Thoracic aorta (tissue), 2 donors: ENCODE measurements around the gene SLC27A4. TPM values are rescaled to one million over a fixed set of nuclear protein-coding genes. Genes with fewer than 3 reads are reported as not detected.

Source experiments
- ATAC-seq: fragments of 150-250 bp; one replicate; pipeline ENCODE4 v1.8.0; 2017; ENCODE audit warnings: low read depth; ENCODE audit not compliant: insufficient number of reproducible peaks, low FRiP score
- DNase-seq: peaks from one replicate; pipeline ENCODE4 v3.0.0-alpha.2; 2020; ENCODE audit warnings: low spot score
- H3K27ac ChIP-seq, 2 donors: fragments of 200-600 bp; sonication (generic); 1 replicate in 1 of 2; 2 replicates in 1 of 2; pipeline ENCODE4 v1.5.1; 2016; ENCODE audit warnings: mild to moderate bottlenecking in 2 of 2, moderate library complexity in 2 of 2
- H3K27me3 ChIP-seq: fragments of 200-600 bp; sonication (generic); replicated peaks from 2 replicates; pipeline ENCODE4 v1.6.0; 2016; ENCODE audit warnings: mild to moderate bottlenecking; ENCODE audit not compliant: insufficient read depth
- H3K36me3 ChIP-seq: fragments of 200-600 bp; sonication (generic); one replicate; pipeline ENCODE4 v1.5.1; 2016
- H3K4me1 ChIP-seq, 2 donors: fragments of 200-600 bp; sonication (generic); 1 replicate in 1 of 2; 2 replicates in 1 of 2; pipeline versions ENCODE4 v1.5.1 to v1.6.0; 2016; ENCODE audit warnings: low read depth in 2 of 2, mild to moderate bottlenecking in 1 of 2; ENCODE audit not compliant: control insufficient read depth in 1 of 2
- H3K4me3 ChIP-seq: fragments of 200-600 bp; sonication (generic); 2 replicates; pipeline ENCODE4 v1.5.1; 2016; ENCODE audit warnings: mild to moderate bottlenecking
- H3K9me3 ChIP-seq: fragments of 200-600 bp; sonication (generic); 2 replicates; pipeline ENCODE4 v1.5.1; 2016
- total RNA-seq, 2 donors: library from RNA; depleted of rRNA; stranded (reverse); fragments of >200 nt; gene quantifications; one replicate each; pipeline versions ENCODE4 v1.1.0 to v1.2.3, GENCODE V29; 2016
- TF ChIP-seq, protein P1 (sequence below): fragments of 200-600 bp; sonication (generic); IDR thresholded peaks from one replicate; pipeline ENCODE4 v1.5.1; 2019; ENCODE audit warnings: antibody characterized with exemption

The SLC27A4 gene
- total RNA-seq, 2 donors from 2014 or later, result 20.9 to 36.8 TPM

DNA sequence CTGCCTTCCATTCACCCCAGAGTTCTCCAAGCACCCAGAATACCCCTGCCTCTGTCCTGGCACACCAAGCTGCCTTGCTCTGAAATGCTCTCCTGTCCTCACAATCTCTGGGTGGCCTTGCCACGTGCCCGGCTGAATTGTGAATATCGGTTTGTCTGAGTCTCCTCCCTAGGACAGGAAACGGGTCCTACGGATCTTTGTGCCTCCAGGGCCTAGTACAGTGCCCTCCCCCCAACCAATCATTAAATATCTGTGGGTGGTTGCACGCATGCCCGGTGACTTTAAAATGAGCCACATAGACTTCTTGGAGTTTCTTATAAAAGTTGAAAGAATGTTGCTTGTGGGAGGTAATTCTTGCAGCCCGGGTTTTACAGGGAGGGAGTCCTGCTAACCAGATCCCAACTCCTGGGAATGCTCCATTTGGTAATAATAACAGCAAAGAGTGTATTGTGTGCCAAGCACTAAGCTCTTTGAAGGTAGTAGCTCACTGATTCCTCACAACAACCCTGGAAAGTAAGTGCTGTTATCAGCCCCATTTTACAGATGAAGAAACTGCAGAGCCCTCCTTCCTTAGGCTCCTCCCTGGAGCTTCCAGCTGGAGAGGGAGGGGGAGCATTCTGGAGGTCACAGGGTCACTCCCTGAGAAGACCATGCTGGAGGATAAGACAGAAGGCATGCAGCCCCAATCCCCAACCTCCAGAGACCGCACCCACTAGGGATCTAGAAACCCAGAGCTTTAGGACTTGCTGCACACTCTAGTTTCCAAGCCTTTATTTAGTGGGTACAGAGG lies 54.2 kb downstream of the SLC27A4 start:
- H3K4me3 ChIP-seq, result no peak overlapping the region
- peaks cover 5% of the 10 kb centered on the region for H3K36me3 ChIP-seq
- no peaks in the 10 kb centered on the region for H3K27me3 ChIP-seq
- H3K9me3 ChIP-seq, result no peaks in the 10 kb centered on the region
- ATAC-seq, result no peak
- no peak overlapping the region for H3K27ac ChIP-seq
- no peak for DNase-seq
- TF ChIP-seq, protein P1, sequence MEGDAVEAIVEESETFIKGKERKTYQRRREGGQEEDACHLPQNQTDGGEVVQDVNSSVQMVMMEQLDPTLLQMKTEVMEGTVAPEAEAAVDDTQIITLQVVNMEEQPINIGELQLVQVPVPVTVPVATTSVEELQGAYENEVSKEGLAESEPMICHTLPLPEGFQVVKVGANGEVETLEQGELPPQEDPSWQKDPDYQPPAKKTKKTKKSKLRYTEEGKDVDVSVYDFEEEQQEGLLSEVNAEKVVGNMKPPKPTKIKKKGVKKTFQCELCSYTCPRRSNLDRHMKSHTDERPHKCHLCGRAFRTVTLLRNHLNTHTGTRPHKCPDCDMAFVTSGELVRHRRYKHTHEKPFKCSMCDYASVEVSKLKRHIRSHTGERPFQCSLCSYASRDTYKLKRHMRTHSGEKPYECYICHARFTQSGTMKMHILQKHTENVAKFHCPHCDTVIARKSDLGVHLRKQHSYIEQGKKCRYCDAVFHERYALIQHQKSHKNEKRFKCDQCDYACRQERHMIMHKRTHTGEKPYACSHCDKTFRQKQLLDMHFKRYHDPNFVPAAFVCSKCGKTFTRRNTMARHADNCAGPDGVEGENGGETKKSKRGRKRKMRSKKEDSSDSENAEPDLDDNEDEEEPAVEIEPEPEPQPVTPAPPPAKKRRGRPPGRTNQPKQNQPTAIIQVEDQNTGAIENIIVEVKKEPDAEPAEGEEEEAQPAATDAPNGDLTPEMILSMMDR, result no peak
- H3K4me1 ChIP-seq, result peaks cover 5 to 12% of the 10 kb centered on the region in 2 donors

DNA sequence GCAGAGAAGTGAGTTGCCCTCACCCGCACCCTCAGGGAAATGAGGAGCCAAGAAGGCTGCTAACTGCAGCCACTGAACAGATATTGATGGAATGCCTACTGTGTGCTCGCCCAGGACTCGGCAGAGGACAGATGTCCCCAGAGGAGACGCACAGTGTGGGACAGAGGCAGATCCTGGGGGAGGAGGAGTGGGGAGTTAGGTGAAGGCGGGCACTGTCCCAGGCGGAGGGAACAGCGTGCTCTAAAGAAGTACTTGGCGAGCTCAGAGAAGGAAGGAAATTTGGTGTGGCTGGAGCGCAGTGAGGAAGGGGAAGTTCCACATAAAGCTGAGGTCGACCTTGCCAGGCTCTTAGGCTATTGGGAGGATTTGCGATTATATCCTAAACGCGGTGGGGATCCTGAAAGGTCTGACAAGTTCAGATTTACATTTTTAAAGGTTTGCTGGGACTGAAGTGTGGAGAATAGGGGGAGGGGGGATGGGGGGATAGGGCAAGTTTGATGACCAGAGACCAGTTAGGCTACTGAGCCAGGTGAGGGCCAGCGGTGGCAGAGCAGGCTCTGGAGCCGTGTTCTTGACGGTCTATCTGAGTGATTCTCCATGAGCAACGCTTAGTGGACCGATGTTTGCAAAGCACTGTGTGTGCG lies 56.8 kb downstream of the SLC27A4 start:
- TF ChIP-seq, protein P1, result no peak
- DNase-seq (no peak), ATAC-seq (no peak)
- Histone ChIP-seq H3K4me1 (peaks cover 5 to 12% of the 10 kb centered on the region in 2 donors), H3K36me3 (peaks cover 3% of the 10 kb centered on the region), H3K27ac (no peak overlapping the region), H3K9me3 (no peaks in the 10 kb centered on the region), H3K27me3 (no peaks in the 10 kb centered on the region), H3K4me3 (peak overlapping the region; percentile 34)

DNA sequence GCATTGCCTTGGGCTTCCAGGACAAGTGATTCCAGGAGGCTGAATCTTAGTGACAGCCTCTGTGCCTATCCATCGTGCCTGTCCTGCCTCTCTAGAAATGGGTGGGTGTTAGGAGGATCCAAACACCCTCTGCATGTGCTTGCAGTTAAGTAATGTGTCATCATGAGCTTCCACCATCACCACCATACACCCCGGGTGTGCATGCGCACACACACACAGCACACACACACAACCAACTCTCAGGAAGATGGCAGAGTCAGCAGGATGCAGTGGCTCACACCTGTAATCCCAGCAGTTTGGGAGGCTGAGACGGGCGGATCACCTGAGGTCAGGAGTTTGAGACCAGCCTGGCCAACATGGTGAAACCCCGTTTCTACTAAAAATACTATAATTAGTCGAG lies 57.5 kb downstream of the SLC27A4 start:
- TF ChIP-seq, protein P1, result no peak
- Histone ChIP-seq H3K9me3 (no peaks in the 10 kb centered on the region), H3K27me3 (no peaks in the 10 kb centered on the region), H3K4me3 (no peak overlapping the region), H3K4me1 (peaks cover 5 to 12% of the 10 kb centered on the region in 2 donors), H3K27ac (no peak overlapping the region), H3K36me3 (no peaks in the 10 kb centered on the region)
- DNase-seq (no peak), ATAC-seq (no peak)

DNA sequence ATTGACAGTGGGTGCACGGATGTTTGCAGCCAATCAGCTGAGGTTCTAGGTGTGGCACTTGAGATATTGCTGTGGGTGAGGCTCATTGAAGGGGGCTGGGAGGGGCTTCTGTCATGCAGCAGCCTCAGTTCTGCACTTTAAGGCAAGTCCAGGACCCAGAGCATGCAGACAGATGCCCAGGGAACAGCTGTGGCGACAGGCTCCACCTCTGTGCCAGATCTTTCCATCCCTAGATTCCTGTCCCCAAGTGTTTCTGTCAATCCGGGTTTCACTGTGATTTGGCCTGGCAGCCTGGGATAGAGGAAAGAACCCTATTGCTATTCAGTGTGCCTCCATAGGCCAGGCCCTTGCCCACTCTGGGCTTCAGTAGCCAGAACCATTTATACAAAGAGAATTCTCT lies 59.5 kb downstream of the SLC27A4 start:
- H3K4me1 ChIP-seq, result peaks cover 5 to 12% of the 10 kb centered on the region in 2 donors
- H3K27me3 ChIP-seq, result no peaks in the 10 kb centered on the region
- H3K27ac ChIP-seq, result no peak overlapping the region
- no peak overlapping the region for H3K4me3 ChIP-seq
- no peak for DNase-seq
- TF ChIP-seq, protein P1, result no peak
- ATAC-seq, result no peak
- no peaks in the 10 kb centered on the region for H3K9me3 ChIP-seq
- H3K36me3 ChIP-seq, result no peaks in the 10 kb centered on the region

DNA sequence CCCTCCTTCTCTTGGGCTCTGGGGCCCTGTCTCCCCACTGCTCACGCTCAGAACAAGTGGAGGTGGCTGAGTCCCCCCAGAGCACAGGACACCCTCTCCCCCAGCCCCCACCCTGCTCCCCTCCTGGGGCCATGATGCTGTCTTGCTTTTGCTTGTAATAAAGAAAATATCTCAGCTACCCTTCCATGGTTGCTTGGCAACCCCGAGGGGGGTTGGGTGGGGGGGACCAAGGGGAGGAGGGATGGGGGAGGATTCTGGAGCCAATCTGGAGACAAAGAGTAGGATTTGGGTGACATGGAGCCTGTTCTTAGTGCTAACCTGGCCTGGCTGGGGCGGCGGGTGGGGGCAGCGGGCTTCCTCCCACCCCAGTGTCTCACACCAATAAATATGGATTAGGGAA lies 64.2 kb downstream of the SLC27A4 start:
- H3K4me1 ChIP-seq, result no peaks in the 10 kb centered on the region
- H3K4me3 ChIP-seq, result no peak overlapping the region
- DNase-seq (no peak), ATAC-seq (no peak)
- H3K9me3 ChIP-seq, result no peaks in the 10 kb centered on the region
- H3K27me3 ChIP-seq, result no peaks in the 10 kb centered on the region
- TF ChIP-seq, protein P1, result no peak
- H3K27ac ChIP-seq, result no peak overlapping the region
- no peaks in the 10 kb centered on the region for H3K36me3 ChIP-seq
